ENCODE results near the gene MKKS. TPM values are rescaled to one million over a fixed set of nuclear protein-coding genes. Genes with fewer than 3 reads are reported as not detected.

MKKS gene
- total and polyA plus RNA-seq, 2 experiments from 2014 or later: 9.1 to 45.9 TPM

- Histone ChIP-seq H3K27ac (no peak overlapping the region), H3K4me3 (no peak overlapping the region), H3K4me1 (ENCODE audit: low read depth) (no peaks in the 10 kb centered on the region), H3K9me3 (ENCODE audit: low read depth) (no peaks in the 10 kb centered on the region), H3K27me3 (no peaks in the 10 kb centered on the region), H3K36me3 (no peaks in the 10 kb centered on the region)
- DNase-seq (ENCODE audit: low read depth in 1 of 2, low spot score in 1 of 2): peak; percentile 62 to 93
- peak; percentile 73 for TF ChIP-seq CTCF (IDR thresholded peaks at IDR 0.05; ENCODE audit: low read depth, low read length)
These were observed 35.6 kb upstream of the MKKS start for GRCh38 chr20:10469599-10469998.

- Histone ChIP-seq H3K4me3 (no peak overlapping the region), H3K9me3 (ENCODE audit: low read depth) (no peaks in the 10 kb centered on the region), H3K4me1 (ENCODE audit: low read depth) (no peaks in the 10 kb centered on the region), H3K27ac (no peak overlapping the region), H3K27me3 (no peaks in the 10 kb centered on the region), H3K36me3 (no peaks in the 10 kb centered on the region)
- no peak for DNase-seq (ENCODE audit: low read depth in 1 of 2, low spot score in 1 of 2)
- TF ChIP-seq CTCF (IDR thresholded peaks at IDR 0.05; ENCODE audit: low read depth, low read length): no peak
These were observed 35.0 kb upstream of the MKKS start for GRCh38 chr20:10469056-10469455.

- Histone ChIP-seq H3K27me3 (no peaks in the 10 kb centered on the region), H3K9me3 (ENCODE audit: low read depth) (no peaks in the 10 kb centered on the region), H3K4me3 (no peak overlapping the region), H3K36me3 (no peaks in the 10 kb centered on the region), H3K27ac (no peak overlapping the region), H3K4me1 (ENCODE audit: low read depth) (no peaks in the 10 kb centered on the region)
- DNase-seq (ENCODE audit: low read depth in 1 of 2, low spot score in 1 of 2): no peak
- TF ChIP-seq CTCF (IDR thresholded peaks at IDR 0.05; ENCODE audit: low read depth, low read length): no peak
These were observed 34.4 kb upstream of the MKKS start for GRCh38 chr20:10468340-10468845.

- no peak overlapping the region for H3K27ac ChIP-seq
- H3K36me3 ChIP-seq: no peaks in the 10 kb centered on the region
- no peak for TF ChIP-seq CTCF (IDR thresholded peaks at IDR 0.05; ENCODE audit: low read depth, low read length)
- no peaks in the 10 kb centered on the region for H3K9me3 ChIP-seq (ENCODE audit: low read depth)
- DNase-seq (ENCODE audit: low read depth in 1 of 2, low spot score in 1 of 2): no peak
- no peaks in the 10 kb centered on the region for H3K4me1 ChIP-seq (ENCODE audit: low read depth)
- no peaks in the 10 kb centered on the region for H3K27me3 ChIP-seq
- H3K4me3 ChIP-seq: no peak overlapping the region
These were observed 33.8 kb upstream of the MKKS start for GRCh38 chr20:10467681-10468339.

- H3K36me3 ChIP-seq: no peaks in the 10 kb centered on the region
- H3K4me1 ChIP-seq (ENCODE audit: low read depth): no peaks in the 10 kb centered on the region
- no peak for TF ChIP-seq CTCF (IDR thresholded peaks at IDR 0.05; ENCODE audit: low read depth, low read length)
- H3K27me3 ChIP-seq: no peaks in the 10 kb centered on the region
- no peak for DNase-seq (ENCODE audit: low read depth in 1 of 2, low spot score in 1 of 2)
- no peak overlapping the region for H3K4me3 ChIP-seq
- H3K9me3 ChIP-seq (ENCODE audit: low read depth): no peaks in the 10 kb centered on the region
- H3K27ac ChIP-seq: no peak overlapping the region
These were observed 32.8 kb upstream of the MKKS start for GRCh38 chr20:10466855-10467254.

Measured in cardiac muscle cell (in vitro differentiated cells and primary cell).